Measurements from ENCODE around the gene SLC10A7.
A peak's percentile ranks its signal among the peaks of the same experiment; 100 is the strongest.
"Not testable (repeated sequence)": the region's sequence is repeated elsewhere in the genome, so short reads cannot be mapped to it uniquely, and the experiment has no call there.

SLC10A7 gene

GRCh38 chr4:146437778-146438177 is 84.0 kb downstream of the SLC10A7 start:
- no peak for FAIRE-seq

GRCh38 chr4:146436423-146437162 is 85.1 kb downstream of the SLC10A7 start:
- no peak for FAIRE-seq

- FAIRE-seq = no peak
Observed at GRCh38 chr4:146435962-146436361, 85.8 kb downstream of the SLC10A7 start.

- peak; percentile 21 for FAIRE-seq
Observed at GRCh38 chr4:146432065-146432464, 89.7 kb downstream of the SLC10A7 start.

- FAIRE-seq = no peak
Observed at GRCh38 chr4:146428298-146428697, 93.4 kb downstream of the SLC10A7 start.

GRCh38 chr4:146417822-146418221 is 103.9 kb downstream of the SLC10A7 start:
- no peak for FAIRE-seq

- no peak for FAIRE-seq
Observed at GRCh38 chr4:146415829-146416228, 105.9 kb downstream of the SLC10A7 start.

GRCh38 chr4:146407669-146408084 is 114.1 kb downstream of the SLC10A7 start:
- no peak for FAIRE-seq

GRCh38 chr4:146407257-146407656 is 114.5 kb downstream of the SLC10A7 start:
- FAIRE-seq = no peak

GRCh38 chr4:146401274-146401673 is 120.5 kb downstream of the SLC10A7 start:
- FAIRE-seq = no peak

- FAIRE-seq = no peak
Observed at GRCh38 chr4:146398896-146399445, 122.8 kb downstream of the SLC10A7 start.

- FAIRE-seq = no peak
Observed at GRCh38 chr4:146398404-146398803, 123.3 kb downstream of the SLC10A7 start.

- FAIRE-seq = no peak
Observed at GRCh38 chr4:146389561-146389960, 132.2 kb downstream of the SLC10A7 start.

- no peak for FAIRE-seq
Observed at GRCh38 chr4:146382194-146382593, 139.5 kb downstream of the SLC10A7 start.

- no peak for FAIRE-seq
Observed at GRCh38 chr4:146381263-146381872, 140.4 kb downstream of the SLC10A7 start.

- FAIRE-seq = no peak
Observed at GRCh38 chr4:146379744-146380143, 142.0 kb downstream of the SLC10A7 start.

GRCh38 chr4:146371812-146372211 is 149.9 kb downstream of the SLC10A7 start:
- no peak for FAIRE-seq

GRCh38 chr4:146370841-146371240 is 150.9 kb downstream of the SLC10A7 start:
- no peak for FAIRE-seq

GRCh38 chr4:146369446-146369845 is 152.3 kb downstream of the SLC10A7 start:
- no peak for FAIRE-seq

GRCh38 chr4:146368209-146368608 is 153.5 kb downstream of the SLC10A7 start:
- FAIRE-seq = no peak

- no peak for FAIRE-seq
Observed at GRCh38 chr4:146367347-146367746, 154.4 kb downstream of the SLC10A7 start.

- FAIRE-seq = no peak
Observed at GRCh38 chr4:146359771-146360170, 162.0 kb downstream of the SLC10A7 start.

GRCh38 chr4:146350114-146350513 is 171.6 kb downstream of the SLC10A7 start:
- not testable (repeated sequence) for FAIRE-seq

- FAIRE-seq = no peak
Observed at GRCh38 chr4:146349306-146349705, 172.4 kb downstream of the SLC10A7 start.

All from colon (tissue), 2 donors.